Renal cortical epithelial cell (primary cell): Measurements from ENCODE around the gene ALDH1A1. TPM values are rescaled to one million over a fixed set of nuclear protein-coding genes. Genes with fewer than 3 reads are reported as not detected.

ENCODE experiments used
- DNase-seq: peaks from one replicate; pipeline ENCODE4 v3.0.0-alpha.2; 2011; ENCODE audit warnings: low read depth
- total RNA-seq: library from RNA; depleted of rRNA; stranded (reverse); fragments of >200 nt; gene quantifications from 2 replicates; pipeline ENCODE4 v1.2.3, GENCODE V29; 2014

ALDH1A1 gene
- total RNA-seq, 1 donor from 2014 or later = 164 TPM

DNA sequence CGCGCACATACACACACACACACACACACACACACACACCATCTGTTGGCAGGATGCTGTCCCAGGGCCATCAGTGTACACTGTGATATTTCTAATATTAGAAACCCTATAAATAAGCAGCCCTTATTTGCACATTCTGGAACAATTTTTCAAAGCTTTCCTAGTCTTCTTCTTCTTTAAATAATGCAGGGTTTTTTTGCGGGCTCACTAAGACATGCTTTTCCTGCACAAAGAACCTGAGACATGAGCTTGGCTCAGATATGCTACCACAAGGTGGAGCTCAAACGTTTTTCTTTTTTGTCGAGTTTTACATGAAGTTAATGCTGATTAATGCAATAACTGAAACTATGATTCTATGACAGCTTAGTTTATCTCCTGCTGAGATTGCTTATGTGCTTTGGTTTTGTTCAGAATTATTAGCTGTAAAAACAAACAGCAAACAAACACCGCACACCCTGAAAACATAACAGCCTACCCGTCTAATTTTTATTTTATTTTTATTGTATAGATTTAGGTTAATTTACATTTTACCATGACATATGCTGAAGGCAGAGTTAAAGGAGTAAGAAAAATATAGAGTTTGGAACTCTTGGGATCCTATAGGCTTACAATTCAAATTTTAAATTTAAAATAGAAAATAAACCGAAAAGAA lies 95.8 kb downstream of the ALDH1A1 start:
- peak; percentile 72 for DNase-seq

DNA sequence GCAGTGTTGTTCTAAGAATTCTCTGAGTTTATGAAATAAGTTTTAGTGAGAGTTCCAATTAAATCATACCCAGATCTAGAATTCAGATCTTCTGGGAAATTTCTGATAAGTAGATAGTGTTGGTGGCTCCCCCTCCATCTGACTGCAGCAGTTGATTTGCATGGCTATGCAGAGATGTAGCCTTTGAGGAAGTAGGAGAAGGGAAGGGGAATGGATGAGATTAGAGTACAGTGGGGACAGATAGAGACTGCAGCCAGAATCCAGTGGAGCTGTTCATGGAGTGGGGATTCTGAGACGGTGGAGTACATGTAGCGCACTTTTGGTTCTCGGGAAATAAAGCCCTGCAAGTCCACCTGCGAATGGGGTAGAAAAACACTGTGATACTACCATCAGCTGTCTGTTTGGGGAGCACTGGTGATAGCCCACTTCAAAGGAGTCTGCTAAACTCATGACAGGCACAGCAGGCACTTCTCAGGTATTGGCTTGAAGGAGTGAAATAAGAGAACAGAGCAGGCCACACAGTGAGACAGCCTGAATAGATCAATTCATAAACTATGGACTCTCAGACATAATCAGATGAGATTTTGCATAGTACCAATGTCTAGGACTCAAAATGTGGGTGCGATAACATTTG lies 96.8 kb downstream of the ALDH1A1 start:
- no peak for DNase-seq

DNA sequence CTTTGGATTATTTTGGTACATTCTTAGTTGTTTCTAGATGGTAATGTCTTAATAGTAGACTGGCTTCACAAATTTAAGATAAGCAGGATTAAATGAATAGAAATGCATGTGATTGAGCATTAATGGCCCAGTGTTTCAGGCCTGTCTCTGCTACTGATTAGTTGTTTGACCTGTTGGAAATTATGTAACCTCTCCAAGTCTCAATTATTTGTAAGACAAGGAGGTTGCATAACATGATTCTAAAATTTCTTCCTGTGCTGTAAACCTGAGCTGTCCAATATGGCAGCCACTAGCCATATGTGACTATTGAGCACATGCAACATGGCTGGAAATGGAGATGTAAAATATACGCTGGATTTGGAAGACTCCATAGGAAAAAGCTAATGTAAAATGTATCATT lies 97.5 kb downstream of the ALDH1A1 start:
- DNase-seq = no peak

Other genes starting within 250 kb of the ALDH1A1 start
- gene ANXA1, start 198.8 kb upstream of the ALDH1A1 start, total RNA-seq = 426 and 600 TPM in 2 replicates